ENCODE data around the gene RIIAD1. TPM values are rescaled to one million over a fixed set of nuclear protein-coding genes. Genes with fewer than 3 reads are reported as not detected.

The RIIAD1 gene
- total RNA-seq, 1 donor from 2014 or later, result not detected

DNA sequence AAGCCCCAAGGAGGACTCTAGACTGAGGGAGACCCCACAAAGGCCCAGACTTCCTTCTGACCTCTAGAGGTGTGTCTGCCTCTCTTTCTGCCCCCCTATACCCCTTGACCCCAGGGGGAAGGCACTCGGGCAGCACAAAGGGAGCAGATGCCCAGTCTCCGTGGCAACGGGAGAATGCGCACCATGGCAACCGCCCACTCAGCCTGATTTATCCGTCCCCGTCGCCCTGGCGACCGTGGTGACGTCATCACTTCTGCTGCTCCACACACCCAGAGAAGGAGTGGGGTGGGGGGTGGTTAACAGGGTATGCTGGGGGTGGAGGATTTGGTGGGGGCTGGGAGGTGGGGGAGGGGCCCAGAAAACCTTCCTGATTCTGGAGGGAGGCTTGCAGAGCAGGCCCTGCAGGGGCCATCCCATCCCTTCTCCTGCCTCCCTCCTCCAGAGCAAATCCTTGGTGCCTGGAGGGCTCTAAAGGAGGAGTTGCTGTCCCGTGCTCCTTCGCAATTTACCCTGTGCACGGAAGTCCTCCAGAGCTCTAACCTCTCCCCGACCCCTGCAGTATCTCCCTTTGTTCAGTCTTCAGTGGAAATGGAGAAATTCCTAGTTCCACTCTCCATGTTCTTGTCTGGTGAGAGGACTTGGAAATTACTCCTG, 11.0 kb upstream of the RIIAD1 start:
- DNase-seq (ENCODE audit: extremely low read depth, low read depth, low spot score), result no peak

DNA sequence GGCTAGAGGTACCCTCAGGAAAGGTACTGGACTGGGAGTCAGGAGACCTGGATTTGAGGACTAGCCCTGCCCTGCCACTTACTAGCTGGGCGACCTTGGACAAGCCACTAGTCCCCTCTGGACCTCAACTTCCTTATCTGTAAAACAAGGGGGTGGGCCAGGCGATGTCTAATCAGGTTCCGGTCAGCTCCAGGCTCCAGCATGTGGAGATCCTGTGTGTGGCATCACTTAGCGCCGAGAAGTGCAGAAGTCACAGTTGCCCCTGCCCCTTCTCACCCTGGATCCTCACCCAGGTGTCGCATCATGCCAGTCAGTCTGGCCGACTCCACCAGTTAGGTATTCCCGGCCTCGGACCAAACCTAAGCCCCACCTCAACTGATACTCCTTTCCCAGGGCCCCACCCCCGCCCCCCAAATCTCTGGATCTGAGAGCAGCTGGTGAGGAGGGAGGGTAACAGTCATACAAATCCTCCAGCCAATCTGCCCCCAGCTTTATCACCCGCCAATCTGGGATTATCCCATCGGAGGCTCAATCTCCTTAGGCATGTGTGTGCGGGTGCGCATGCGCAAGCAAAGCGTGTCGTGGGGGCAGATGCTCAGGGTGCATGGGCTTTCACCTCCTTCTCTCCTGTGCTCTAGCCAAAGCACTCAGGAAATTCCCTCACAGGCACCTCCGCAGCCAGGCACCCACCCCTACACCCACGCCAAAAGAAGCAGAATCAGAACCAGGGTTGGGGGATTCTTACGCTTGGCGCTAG, 10.1 kb upstream of the RIIAD1 start:
- no peak for DNase-seq (ENCODE audit: extremely low read depth, low read depth, low spot score)

DNA sequence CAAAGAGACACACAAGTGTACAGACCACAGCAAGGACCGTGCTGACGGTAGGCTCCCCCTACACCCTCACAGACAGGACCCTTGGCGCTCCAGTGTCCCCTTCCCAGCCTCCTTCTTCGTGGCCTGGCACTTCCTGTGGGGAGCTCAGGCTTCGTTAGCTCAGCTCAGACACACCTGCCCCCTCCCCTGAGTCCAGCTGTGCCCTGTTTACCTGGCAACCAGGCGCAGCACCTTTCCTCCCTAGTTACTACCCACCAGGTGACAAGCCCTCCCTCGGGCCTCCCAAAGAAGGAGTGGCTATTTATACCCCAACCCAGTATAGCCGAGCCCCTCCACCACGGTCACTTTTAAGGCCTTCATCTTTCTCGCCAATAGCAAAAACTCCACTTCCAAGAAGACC, 9.4 kb upstream of the RIIAD1 start:
- DNase-seq (ENCODE audit: extremely low read depth, low read depth, low spot score), result no peak

DNA sequence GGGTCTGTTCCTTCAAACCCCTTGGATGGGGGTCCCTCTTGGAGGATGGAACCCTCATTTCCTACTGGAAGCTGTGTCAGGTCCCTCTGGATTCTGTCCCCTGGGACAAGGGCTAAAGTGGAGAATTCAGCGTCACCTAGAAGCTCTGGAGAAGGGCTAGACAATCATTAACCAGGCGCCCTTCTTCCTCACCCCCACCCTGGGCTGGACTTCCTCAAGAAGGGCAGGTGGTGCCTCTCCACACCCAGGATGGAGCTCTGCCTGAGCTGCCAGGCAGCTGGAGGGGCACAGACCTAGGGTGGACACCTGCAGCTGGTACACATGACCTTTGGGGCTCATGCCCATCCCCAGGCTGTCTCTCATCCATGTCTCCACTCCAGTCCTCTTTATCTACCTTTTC, 8.3 kb upstream of the RIIAD1 start:
- DNase-seq (ENCODE audit: extremely low read depth, low read depth, low spot score), result no peak

DNA sequence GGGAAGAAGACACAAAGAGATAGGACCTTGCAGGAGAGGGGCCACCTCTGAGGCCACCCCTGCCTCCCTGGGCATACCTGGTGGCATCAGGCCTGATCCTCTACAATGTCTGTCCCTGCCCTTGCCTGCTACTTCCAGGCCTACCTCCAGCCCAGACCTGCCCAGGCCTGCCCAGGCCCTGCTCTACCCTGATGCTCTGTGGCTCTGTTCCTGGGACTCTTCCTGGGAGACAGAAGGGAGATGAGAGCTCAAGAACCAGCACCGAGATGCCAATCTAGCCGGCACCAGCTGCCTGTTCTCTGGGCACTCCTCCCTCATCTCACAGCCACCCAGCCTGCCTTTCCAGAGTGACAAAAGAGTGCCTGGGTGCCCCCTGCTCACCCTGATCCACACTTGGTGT, 7.4 kb upstream of the RIIAD1 start:
- DNase-seq (ENCODE audit: extremely low read depth, low read depth, low spot score), result no peak

DNA sequence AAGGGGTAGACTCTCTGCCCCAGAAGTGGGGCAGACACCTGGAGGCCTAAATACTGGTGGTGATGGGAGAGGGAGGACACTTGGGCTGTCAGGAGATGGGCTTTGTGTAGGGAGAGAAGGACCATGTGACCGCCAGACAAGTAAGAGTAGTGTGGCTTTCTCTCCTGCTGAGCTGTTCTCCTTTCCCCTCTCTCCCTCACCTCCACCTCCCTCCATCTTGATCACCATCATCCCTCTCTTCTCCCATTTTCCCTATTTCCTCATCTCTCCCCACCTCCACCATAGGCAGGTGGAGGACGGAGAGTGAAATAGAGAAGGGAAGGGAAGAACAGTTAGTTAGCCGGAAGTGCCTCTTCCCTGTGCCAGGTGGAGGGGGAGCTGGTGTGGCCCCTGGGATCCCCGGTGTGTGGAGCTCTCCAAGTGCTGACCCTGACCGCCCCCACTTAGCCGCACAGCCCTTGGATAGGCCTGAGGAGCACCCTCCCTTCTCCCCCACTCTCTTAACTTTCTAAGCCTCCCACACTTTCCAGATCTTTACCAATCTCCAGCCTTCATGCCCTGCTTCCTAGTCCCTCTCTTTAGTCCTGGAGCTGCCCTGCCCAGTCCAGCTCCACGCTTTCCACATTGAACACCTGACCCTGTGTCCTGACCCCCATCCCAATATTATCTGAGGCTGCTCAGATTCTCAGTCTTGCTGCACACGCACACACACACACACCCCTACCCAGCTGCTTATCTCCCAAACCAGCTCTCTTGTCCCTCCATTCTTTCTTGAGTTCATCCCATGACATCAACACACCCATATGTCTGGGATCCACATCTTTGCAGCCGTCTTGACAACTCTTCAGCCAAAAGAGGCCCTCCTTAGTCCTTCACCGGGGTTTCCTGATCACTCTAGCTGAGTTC, 6.2 kb upstream of the RIIAD1 start:
- DNase-seq (ENCODE audit: extremely low read depth, low read depth, low spot score), result no peak

DNA sequence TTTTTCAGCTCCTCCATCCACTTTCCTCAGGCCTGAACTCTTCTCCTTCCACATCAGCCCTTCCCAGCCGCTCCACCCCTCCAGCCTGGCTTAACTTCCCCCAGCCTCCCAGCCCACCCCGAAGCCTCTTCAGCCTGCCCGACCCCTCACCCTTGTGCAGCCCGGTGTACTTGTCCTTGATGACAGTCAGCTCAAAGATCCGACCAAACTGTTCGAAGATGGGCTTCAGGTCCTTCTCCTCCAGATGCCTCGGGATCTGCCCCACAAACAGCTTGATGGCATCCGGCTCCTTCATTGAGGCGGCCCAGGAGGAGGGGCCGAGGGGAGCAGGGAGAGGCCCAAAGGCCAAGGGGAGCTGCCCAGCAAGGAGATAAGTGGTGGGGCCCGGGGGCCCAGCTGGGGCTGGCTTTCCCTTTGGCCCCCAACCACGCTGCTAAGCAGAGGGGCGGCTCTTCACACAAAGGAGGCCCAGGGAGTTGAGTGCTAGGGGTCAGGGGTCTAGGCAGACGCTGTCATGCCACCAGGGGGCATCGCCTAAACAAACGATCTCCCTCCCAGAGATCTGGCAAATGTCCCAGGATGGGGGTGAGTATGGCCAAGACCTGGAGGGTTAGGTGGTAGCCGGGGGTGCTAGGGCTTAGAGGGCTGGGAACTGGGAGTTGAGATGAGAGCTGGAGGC, 5.5 kb upstream of the RIIAD1 start:
- DNase-seq (ENCODE audit: extremely low read depth, low read depth, low spot score), result no peak

DNA sequence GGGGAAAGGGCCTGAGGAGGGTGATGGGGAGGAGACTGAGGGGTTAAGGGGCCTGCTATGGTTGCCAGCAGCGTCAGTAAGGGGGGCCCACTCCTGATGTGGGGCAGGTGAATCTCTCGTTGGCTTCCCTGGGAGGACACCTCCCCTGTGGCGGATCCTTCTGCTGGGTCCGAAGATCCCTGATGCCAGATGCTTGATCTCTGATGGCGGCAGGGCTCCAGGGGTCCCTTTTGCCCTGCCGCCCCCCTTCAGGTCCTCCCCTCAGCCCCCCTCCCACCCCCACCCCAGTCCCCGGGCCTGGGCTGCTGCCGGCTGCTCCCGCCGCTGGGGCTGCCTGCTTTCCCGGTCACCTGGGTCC, 4.9 kb upstream of the RIIAD1 start:
- DNase-seq (ENCODE audit: extremely low read depth, low read depth, low spot score), result no peak

DNA sequence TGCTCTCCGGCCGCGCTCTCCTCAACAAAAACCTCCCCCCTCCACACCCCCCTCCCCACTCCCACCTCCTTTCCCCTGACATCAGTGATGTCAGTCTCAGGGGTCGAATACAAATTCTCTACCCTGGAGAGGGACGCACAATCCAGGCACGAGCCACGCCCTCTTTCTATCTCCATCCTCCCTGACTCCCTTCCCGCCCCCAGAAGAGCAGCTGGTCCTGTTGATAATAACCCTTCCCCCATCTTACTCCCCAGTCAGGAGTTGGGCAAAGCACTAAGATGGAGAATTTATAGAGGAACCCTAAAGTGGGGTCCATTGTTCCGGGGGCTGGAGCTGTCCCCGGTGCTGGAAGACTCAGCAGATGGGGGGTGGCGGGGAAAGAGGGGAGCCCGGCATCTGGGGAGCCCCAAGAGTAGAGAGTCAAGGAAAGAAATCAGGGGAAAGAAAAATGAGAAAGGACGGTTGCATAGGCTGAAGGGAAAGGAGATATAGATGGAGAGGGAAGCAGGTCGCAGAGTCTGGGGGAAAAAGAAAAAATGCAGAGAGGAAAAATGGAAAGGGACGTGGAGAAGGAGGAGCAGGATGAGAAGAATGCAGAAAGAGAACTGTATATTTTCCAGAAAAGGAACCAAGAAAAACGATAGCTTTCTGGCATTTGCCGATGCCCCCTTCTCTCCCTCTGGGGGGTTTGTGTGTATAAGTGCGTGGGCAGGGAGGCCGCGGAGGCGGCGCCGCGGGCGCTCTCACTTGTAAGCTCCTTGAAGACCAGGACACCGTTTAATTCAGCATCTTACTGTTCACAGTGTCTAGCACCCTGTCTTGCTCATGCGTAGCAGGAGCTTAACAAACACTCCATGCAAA, 4.3 kb upstream of the RIIAD1 start, which contains the start of gene CELF3:
Gene CELF3 (minus strand): TSS at position 33 of the 861 bp plus-strand sequence. CDS start 783 bp downstream, outside the sequence.
- no peak for DNase-seq (ENCODE audit: extremely low read depth, low read depth, low spot score)

DNA sequence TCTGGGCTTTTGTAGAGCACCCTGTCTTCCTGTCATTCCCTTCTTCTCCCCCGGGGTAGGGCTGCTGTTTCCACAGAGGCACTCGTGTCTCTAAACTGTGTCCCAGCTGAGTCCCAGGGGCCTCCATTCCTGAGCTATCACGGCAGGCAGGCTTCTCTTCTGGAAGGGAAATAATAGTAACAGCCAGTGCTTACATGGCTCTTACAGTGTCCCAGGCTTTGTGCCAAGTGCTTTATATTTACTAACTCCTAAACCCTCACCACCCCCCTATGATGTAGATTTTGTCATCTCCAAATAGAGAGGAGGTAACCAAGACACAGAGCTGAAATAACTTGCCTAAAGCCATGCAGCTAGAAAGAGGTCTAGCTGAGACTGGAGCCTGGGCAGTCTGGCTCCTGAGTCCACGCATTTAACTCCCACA, 3.3 kb upstream of the RIIAD1 start:
- DNase-seq (ENCODE audit: extremely low read depth, low read depth, low spot score), result no peak

DNA sequence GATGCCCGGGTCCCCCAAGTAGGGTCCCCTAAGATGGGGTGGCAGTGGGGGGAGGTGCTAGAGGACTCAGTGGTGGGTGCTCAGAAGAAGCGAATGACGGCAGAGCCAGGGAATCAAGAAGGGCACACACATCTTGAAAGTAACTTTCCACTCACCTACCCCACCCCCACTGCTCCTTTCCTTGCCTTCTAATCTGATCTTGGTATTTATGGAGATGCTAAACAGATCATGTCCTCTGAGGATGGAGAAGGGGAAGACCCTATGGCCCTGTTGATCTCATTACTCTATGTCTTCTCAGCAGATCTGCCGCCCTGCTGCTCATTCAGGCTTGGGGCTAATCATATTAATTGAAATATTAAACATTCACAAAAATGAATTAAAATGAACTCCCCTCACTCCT, 2.7 kb upstream of the RIIAD1 start:
- no peak for DNase-seq (ENCODE audit: extremely low read depth, low read depth, low spot score)

DNA sequence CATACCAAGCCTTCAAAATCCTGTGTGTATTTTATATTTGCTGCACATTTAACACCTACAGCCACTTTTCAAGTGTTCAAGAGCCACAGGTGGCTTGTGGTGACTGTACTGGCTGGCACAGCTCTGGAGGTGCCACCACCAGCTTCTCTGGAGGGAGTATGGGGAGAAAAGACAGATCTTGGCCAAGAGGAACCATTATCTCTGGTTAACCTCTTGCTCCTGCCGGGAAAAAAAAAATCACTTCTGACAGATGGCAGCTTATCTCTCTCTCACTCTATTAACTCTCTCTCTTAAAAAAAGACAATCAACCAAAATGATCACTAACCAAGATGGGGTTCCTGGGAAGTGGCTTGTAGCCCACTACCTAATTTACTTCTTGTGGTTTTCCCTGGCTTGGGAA, 1.2 kb upstream of the RIIAD1 start:
- DNase-seq (ENCODE audit: extremely low read depth, low read depth, low spot score), result no peak

DNA sequence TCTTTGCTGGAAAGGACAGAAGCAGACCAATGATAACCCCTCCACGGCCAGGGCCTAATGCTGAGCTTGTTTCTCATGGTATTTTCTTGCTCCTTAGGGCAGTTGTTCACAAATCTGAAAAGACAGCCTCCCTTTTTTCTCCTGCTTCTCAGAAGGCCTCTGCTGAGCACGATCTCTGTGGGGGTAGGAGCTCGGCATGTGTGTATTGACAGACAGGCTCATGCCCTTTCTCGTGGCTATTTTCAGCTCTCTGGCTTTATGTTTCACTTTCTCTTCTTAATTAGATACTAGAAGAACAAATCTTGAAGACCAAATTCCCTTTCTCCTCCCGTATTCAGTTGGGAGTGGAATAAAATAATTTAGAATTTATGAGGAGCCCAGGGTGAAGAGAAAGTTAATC, 768 bp upstream of the RIIAD1 start:
- no peak for DNase-seq (ENCODE audit: extremely low read depth, low read depth, low spot score)

DNA sequence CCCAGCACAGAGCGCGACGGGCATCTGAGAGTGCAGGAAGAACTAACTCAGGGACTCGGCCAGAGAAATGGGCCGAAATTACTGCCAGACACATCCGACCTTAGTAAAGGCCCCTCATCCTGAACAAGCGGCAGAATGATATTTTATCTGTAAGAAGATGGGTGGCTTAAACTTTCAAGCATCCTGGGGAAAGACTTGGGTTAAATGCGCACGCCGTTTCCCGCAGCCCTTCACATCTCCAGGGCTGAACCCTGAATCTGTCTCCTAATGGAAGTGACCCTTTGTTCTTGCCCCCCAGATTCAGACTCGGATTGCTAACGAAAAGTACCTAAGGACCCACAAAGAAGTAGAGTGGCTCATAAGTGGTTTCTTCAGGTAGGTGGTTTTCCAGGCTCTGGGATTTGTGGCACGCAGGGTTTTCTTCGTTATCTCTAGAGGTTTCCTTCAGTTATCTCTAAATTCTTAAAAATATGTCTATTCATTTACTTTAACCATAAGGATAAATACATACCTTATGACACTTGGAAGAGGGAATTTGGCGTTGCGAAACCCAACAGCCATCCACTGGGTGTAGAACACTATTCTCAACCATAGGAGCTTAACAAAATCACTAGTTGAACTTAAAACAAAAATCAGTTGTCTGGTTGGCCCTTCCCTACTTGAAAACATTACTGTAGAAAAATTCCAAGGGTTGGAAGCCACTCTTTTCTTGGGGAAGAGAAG, 627 bp downstream of the RIIAD1 start:
- DNase-seq (ENCODE audit: extremely low read depth, low read depth, low spot score), result no peak

DNA sequence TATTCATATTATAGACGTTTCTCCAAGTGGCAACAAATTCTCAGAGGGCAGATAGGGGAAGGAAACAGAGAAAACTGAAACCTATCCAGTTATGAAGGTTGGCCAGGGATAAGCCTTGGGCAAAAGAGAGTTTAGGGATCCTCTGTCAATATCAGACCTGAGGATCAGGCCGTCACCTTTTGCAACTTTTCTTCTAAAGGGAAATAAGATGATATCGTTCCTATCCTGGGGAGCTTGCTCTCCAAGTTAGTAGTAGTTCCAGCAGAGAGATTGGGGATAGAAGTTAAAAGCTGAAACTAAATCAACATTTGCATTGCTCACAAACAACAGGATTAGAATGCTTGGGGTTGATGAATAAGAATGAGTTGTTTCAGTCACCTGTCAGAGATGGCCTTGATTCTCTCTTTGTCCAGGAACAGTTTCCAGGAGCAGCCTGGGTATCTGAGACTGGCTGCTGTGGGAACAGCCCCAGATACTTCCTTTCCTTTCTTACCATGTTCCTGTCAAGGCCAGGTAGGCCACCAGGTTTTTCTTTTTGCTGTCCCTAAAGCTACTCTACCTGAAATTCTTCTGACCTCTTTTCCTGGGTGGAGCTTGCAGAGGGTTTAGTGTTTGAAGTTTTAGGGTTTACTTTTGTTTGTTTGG, 2.5 kb downstream of the RIIAD1 start:
- no peak for DNase-seq (ENCODE audit: extremely low read depth, low read depth, low spot score)

DNA sequence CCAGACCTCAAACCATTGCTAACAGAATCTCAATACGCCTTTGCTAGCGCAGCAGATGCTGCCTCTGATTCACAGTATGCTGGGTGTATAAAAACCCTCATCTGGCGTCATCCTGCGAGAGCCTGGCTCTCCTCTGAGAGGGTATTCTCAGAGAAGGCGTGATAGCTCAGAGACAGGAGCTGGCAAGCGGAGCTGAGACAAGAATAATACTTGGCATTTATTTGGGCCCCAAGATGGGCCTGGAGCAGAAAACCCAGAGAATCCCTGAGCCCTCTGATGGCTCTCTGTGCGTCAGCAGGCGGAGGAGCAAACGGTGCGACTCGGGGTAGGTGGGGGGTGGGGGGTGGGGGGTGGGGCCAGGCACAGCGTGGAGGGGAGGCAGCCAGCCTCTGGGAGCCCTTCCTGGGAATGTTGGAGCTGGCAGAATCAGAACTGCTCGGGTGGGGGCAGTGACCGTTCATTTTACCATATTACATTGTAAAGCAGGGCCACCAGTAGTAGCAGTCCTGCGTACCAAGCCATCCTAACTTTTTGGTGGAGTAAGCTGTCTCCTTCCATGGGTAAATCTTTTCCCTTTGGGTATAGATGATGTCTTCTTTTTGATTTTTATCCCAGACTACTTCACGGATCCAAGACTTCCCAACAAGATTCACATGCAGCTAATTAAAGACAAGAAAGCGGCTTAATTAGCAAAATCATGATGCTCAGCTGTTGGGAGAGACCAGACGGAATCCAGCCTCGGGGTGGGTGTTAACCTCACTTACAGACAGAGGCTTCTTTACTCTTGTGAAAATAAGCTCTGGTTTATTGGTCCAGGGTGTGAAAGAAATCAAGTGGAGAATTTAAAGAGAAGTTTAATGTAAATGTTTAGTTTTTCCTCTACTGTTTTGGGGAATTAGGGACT, 7.1 kb downstream of the RIIAD1 start:
- DNase-seq (ENCODE audit: extremely low read depth, low read depth, low spot score), result no peak

DNA sequence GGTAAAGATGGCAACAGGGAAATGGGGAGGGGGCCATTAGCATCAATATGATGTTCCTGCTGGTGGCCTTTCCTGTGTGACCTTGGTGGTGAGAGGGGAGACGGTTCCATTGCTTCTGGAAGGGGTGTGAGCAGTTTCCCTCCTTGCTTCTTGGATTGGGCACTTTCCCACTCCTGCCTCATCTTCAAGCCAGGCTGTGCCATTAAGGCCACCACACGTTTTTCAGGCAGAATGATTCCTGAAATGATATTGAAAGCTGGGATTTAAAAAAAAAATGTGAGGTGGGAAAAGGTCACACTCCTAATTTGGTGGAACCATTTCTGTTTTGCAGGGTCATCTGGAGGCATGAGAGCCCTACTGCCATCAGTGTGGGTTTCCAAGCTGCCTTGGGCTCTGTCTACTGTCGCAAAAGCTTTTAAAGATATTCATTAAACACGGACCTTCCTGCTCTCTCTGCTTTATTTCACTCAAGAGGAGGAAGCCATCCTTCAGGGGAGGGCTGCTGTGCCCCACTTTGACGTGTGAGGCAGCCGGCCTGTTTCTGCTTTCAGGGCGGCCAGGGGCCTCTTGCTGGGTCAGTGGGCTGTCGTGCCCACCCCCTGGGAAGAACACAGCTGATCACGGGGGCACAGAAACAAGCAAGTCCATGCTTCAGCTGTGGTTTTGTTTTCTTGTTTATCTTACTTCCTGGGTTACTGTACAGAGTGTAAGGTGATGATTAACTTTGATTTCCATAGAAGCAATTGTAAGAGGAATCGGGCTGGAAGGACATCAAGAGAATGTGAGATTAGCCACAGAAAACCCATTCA, 8.0 kb downstream of the RIIAD1 start:
- no peak for DNase-seq (ENCODE audit: extremely low read depth, low read depth, low spot score)

Measured in glomerular endothelial cell (primary cell).